Kasumi-1 (cell line): ENCODE data around the gene PPIF.

Experiments
- DNase-seq, 2 experiments: peaks; one replicate each; lab custom pipeline; 2025; lab: John Stamatoyannopoulos, UW

Gene PPIF

GRCh38 chr10:79401015-79401921 lies 54.0 kb downstream of the PPIF start:
- DNase-seq = no peak

- DNase-seq = no peak
Observed at GRCh38 chr10:79402625-79402946, 55.3 kb downstream of the PPIF start.

GRCh38 chr10:79402951-79403350 lies 55.7 kb downstream of the PPIF start:
- no peak for DNase-seq

GRCh38 chr10:79403441-79404230 lies 56.4 kb downstream of the PPIF start:
- DNase-seq = peak; percentile 48

GRCh38 chr10:79404231-79404609 lies 57.0 kb downstream of the PPIF start:
- DNase-seq = peak; percentile 99

GRCh38 chr10:79404690-79405131 lies 57.4 kb downstream of the PPIF start:
- no peak for DNase-seq
